Esophagus (tissue), 2 donors: Measurements from ENCODE around the gene KIF9. TPM values are rescaled to one million over a fixed set of nuclear protein-coding genes. Genes with fewer than 3 reads are reported as not detected.

Source experiments
- H3K27ac ChIP-seq, 2 donors: one replicate each; pipeline ENCODE4 v1.5.1; 2013; ENCODE audit warnings: low read depth in 2 of 2, mild to moderate bottlenecking in 2 of 2, inconsistent platforms in 1 of 2, low read length in 1 of 2, moderate library complexity in 1 of 2
- H3K27me3 ChIP-seq, 2 donors: one replicate each; pipeline ENCODE4 v1.6.1; 2013; ENCODE audit warnings: low read length in 2 of 2, control low read depth in 1 of 2, mild to moderate bottlenecking in 1 of 2; ENCODE audit not compliant: insufficient read depth in 2 of 2, control insufficient read depth in 1 of 2
- H3K36me3 ChIP-seq, 2 donors: one replicate each; pipeline ENCODE4 v1.6.1; 2013; ENCODE audit warnings: low read length in 1 of 2; ENCODE audit not compliant: control insufficient read depth in 2 of 2, insufficient read depth in 2 of 2
- H3K4me1 ChIP-seq, 2 donors: one replicate each; pipeline ENCODE4 v1.6.1; 2013; ENCODE audit warnings: low read length in 1 of 2; ENCODE audit not compliant: control insufficient read depth in 2 of 2, insufficient read depth in 2 of 2
- H3K4me3 ChIP-seq, 2 donors: one replicate each; pipeline ENCODE4 v1.5.1; 2013; ENCODE audit warnings: low read length in 2 of 2, mild to moderate bottlenecking in 2 of 2, low read depth in 1 of 2, moderate library complexity in 1 of 2
- H3K9me3 ChIP-seq, 2 donors: one replicate each; pipeline ENCODE4 v1.6.1; 2013; ENCODE audit warnings: mild to moderate bottlenecking in 2 of 2, low read depth in 1 of 2, low read length in 1 of 2, moderate library complexity in 1 of 2; ENCODE audit not compliant: control insufficient read depth in 2 of 2, insufficient read depth in 1 of 2
- WGBS, 2 donors: extraction: QIAGEN DNeasy Blood & Tissue Kit; methylation state at CpG; one replicate each; pipeline ENCODE4 v1.1.7; 2013; 5-methylcytosine and 5-hydroxymethylcytosine counted together
- polyA plus RNA-seq, 2 donors: library from polyadenylated mRNA; stranded (reverse); fragments of 200-250 nt; gene quantifications; one replicate each; pipeline ENCODE4 v1.2.3, GENCODE V29; 2013
- donor health status: healthy with polysubstance abuse.
- donor health status: Bipolar disorder and iron deficiency.

KIF9 gene
- polyA plus RNA-seq, 2 donors: 3.5 to 6.6 TPM

GRCh38 chr3:47276558-47276957, 6.0 kb downstream of the KIF9 start:
- peaks cover 2% of the 10 kb centered on the region in 2 donors for H3K36me3 ChIP-seq
- no peaks in the 10 kb centered on the region for H3K27me3 ChIP-seq
- H3K27ac ChIP-seq: no peak overlapping the region
- H3K4me3 ChIP-seq: no peak overlapping the region
- no peaks in the 10 kb centered on the region for H3K9me3 ChIP-seq
- 86 to 89% methylated on average over 4 of the region's 4 CpGs for WGBS, 2 donors
- no peaks in the 10 kb centered on the region for H3K4me1 ChIP-seq

GRCh38 chr3:47274652-47275051, 7.9 kb downstream of the KIF9 start:
- no peak overlapping the region for H3K4me3 ChIP-seq
- no peak overlapping the region for H3K27ac ChIP-seq
- no peaks in the 10 kb centered on the region for H3K27me3 ChIP-seq
- peaks cover 2% of the 10 kb centered on the region in 2 donors for H3K36me3 ChIP-seq
- no peaks in the 10 kb centered on the region for H3K9me3 ChIP-seq
- H3K4me1 ChIP-seq: no peaks in the 10 kb centered on the region
- 92 to 95% methylated on average over 2 of the region's 2 CpGs for WGBS, 2 donors

GRCh38 chr3:47273564-47273963, 9.0 kb downstream of the KIF9 start:
- Histone ChIP-seq H3K36me3 (peaks cover 2% of the 10 kb centered on the region in 2 donors), H3K27me3 (no peaks in the 10 kb centered on the region), H3K9me3 (no peaks in the 10 kb centered on the region), H3K27ac (no peak overlapping the region), H3K4me1 (no peaks in the 10 kb centered on the region), H3K4me3 (no peak overlapping the region)
- 88 to 90% methylated on average over 5 of the region's 5 CpGs for WGBS, 2 donors

GRCh38 chr3:47270526-47270925, 12.1 kb downstream of the KIF9 start:
- Histone ChIP-seq H3K9me3 (no peaks in the 10 kb centered on the region), H3K4me3 (no peak overlapping the region), H3K36me3 (peaks cover 0 to 2% of the 10 kb centered on the region in 2 donors), H3K4me1 (no peaks in the 10 kb centered on the region), H3K27me3 (no peaks in the 10 kb centered on the region), H3K27ac (no peak overlapping the region)
- 94 to 95% methylated on average over 4 of the region's 4 CpGs for WGBS, 2 donors

- H3K36me3 ChIP-seq: no peaks in the 10 kb centered on the region
- no peaks in the 10 kb centered on the region for H3K27me3 ChIP-seq
- H3K27ac ChIP-seq: no peak overlapping the region
- no peaks in the 10 kb centered on the region for H3K4me1 ChIP-seq
- H3K9me3 ChIP-seq: no peaks in the 10 kb centered on the region
- H3K4me3 ChIP-seq: no peak overlapping the region
These were observed 15.1 kb downstream of the KIF9 start for GRCh38 chr3:47267490-47267824.

- Histone ChIP-seq H3K4me1 (no peaks in the 10 kb centered on the region), H3K36me3 (no peaks in the 10 kb centered on the region), H3K27me3 (no peaks in the 10 kb centered on the region), H3K27ac (no peak overlapping the region), H3K9me3 (no peaks in the 10 kb centered on the region), H3K4me3 (no peak overlapping the region)
- 53 to 66% methylated on average over 11 of the region's 11 CpGs for WGBS, 2 donors
These were observed 15.7 kb downstream of the KIF9 start for GRCh38 chr3:47266709-47267489.

- H3K9me3 ChIP-seq: no peaks in the 10 kb centered on the region
- H3K4me3 ChIP-seq: no peak overlapping the region
- no peak overlapping the region for H3K27ac ChIP-seq
- H3K27me3 ChIP-seq: no peaks in the 10 kb centered on the region
- 94 to 96% methylated on average over 10 of the region's 10 CpGs for WGBS, 2 donors
- no peaks in the 10 kb centered on the region for H3K36me3 ChIP-seq
- H3K4me1 ChIP-seq: no peaks in the 10 kb centered on the region
These were observed 16.7 kb downstream of the KIF9 start for GRCh38 chr3:47265725-47266428.

GRCh38 chr3:47265008-47265407, 17.6 kb downstream of the KIF9 start:
- Histone ChIP-seq H3K27ac (no peak overlapping the region), H3K27me3 (no peaks in the 10 kb centered on the region), H3K4me1 (no peaks in the 10 kb centered on the region), H3K4me3 (no peak overlapping the region), H3K36me3 (no peaks in the 10 kb centered on the region), H3K9me3 (no peaks in the 10 kb centered on the region)
- 92 to 100% methylated on average over 1 of the region's 1 CpG for WGBS, 2 donors

GRCh38 chr3:47261301-47261700, 21.3 kb downstream of the KIF9 start:
- no peaks in the 10 kb centered on the region for H3K4me1 ChIP-seq
- no peak overlapping the region for H3K27ac ChIP-seq
- WGBS, 2 donors: 75 to 79% methylated on average over 3 of the region's 3 CpGs

GRCh38 chr3:47260605-47261004, 22.0 kb downstream of the KIF9 start:
- Histone ChIP-seq H3K4me3 (no peak overlapping the region), H3K27me3 (no peaks in the 10 kb centered on the region), H3K9me3 (no peaks in the 10 kb centered on the region), H3K4me1 (no peaks in the 10 kb centered on the region), H3K36me3 (no peaks in the 10 kb centered on the region), H3K27ac (no peak overlapping the region)
- WGBS, 2 donors: 86 to 88% methylated on average over 4 of the region's 4 CpGs

More at GRCh38 chr3:47261301-47261700, 21.3 kb downstream of the KIF9 start:
- no peak overlapping the region for H3K4me3 ChIP-seq
- no peaks in the 10 kb centered on the region for H3K27me3 ChIP-seq
- H3K36me3 ChIP-seq: no peaks in the 10 kb centered on the region
- H3K9me3 ChIP-seq: no peaks in the 10 kb centered on the region
